K562 (cell line): Measurements from ENCODE around the gene SMAD3. TPM values are rescaled to one million over a fixed set of nuclear protein-coding genes. Genes with fewer than 3 reads are reported as not detected.
A peak's percentile ranks its signal among the peaks of the same experiment; 100 is the strongest.

Experiments
- ARHGAP35 ChIP-seq: fragments of 450-650 bp; IDR thresholded peaks from 2 replicates; pipeline ENCODE4 v1.6.1; 2018; ENCODE audit not compliant: partially characterized antibody
- CBFA2T3 ChIP-seq: fragments of 450-650 bp; IDR thresholded peaks from 2 replicates; pipeline ENCODE4 v1.6.1; 2017
- CEBPB ChIP-seq: fragments of 450-650 bp; IDR thresholded peaks from 2 replicates; pipeline ENCODE4 v1.6.1; 2016; ENCODE audit warnings: missing genetic modification characterization, missing compliant biosample characterization
- CEBPG ChIP-seq, 3 experiments: fragments of 200-800 bp in 1 of 3; sonication (Bioruptor generic) in 1 of 3; sonication (generic) in 1 of 3; formaldehyde crosslinking in 1 of 3; IDR thresholded peaks in 2 of 3; conservative IDR thresholded peaks in 1 of 3; 2 replicates each; pipeline versions ENCODE4 v1.6.1 to v1.8.0; 2016 to 2022; ENCODE audit warnings: missing compliant biosample characterization in 2 of 3, missing genetic modification characterization in 2 of 3, mild to moderate bottlenecking in 1 of 3, missing genetic modification reagents in 1 of 3
- EGR1 ChIP-seq: fragments of 450-650 bp; conservative IDR thresholded peaks from 2 replicates; pipeline ENCODE4 v1.6.1; 2017; ENCODE audit warnings: mild to moderate bottlenecking
- HOXB6 ChIP-seq: fragments of 250-450 bp; sonication (Bioruptor Pico); IDR thresholded peaks from 2 replicates; pipeline ENCODE4 v1.5.1; 2022; ENCODE audit warnings: mild to moderate bottlenecking, borderline replicate concordance
- L3MBTL2 ChIP-seq: fragments of 450-650 bp; IDR thresholded peaks from 2 replicates; pipeline ENCODE4 v1.6.1; 2016; ENCODE audit warnings: mild to moderate bottlenecking, moderate library complexity
- LEF1 ChIP-seq: fragments of 450-650 bp; IDR thresholded peaks from 2 replicates; pipeline ENCODE4 v1.6.1; 2016; ENCODE audit warnings: mild to moderate bottlenecking
- MTA1 ChIP-seq: fragments of 450-650 bp; IDR thresholded peaks from 2 replicates; pipeline ENCODE4 v1.6.1; 2017; ENCODE audit warnings: borderline replicate concordance
- MYBL2 ChIP-seq, 2 experiments: fragments of 450-650 bp in 1 of 2; sonication (generic) in 1 of 2; formaldehyde crosslinking in 1 of 2; IDR thresholded peaks; 2 replicates each; pipeline versions ENCODE4 v1.6.1 to v1.8.1; 2017 to 2022; ENCODE audit warnings: borderline replicate concordance in 1 of 2, inconsistent platforms in 1 of 2, low read depth in 1 of 2, mild to moderate bottlenecking in 1 of 2, missing genetic modification reagents in 1 of 2, moderate library complexity in 1 of 2
- NCOA1 ChIP-seq: fragments of 450-650 bp; IDR thresholded peaks from 2 replicates; pipeline ENCODE4 v1.6.1; 2016; ENCODE audit warnings: low read depth
- POLR2AphosphoS5 ChIP-seq: IDR thresholded peaks from 2 replicates; pipeline ENCODE4 v1.6.1; 2011; ENCODE audit warnings: mild to moderate bottlenecking, low read depth, low read length, moderate library complexity; ENCODE audit not compliant: control insufficient read depth, insufficient read depth
- RFX5 ChIP-seq: IDR thresholded peaks from 2 replicates; pipeline ENCODE4 v1.6.1; 2011; ENCODE audit warnings: low read depth, mild to moderate bottlenecking, improper control_type of control experiment, low read length
- SMARCA5 ChIP-seq: fragments of 450-650 bp; IDR thresholded peaks from 2 replicates; pipeline ENCODE4 v1.6.1; 2016
- SMARCC2 ChIP-seq: fragments of 450-650 bp; IDR thresholded peaks from 2 replicates; pipeline ENCODE4 v1.6.1; 2017; ENCODE audit warnings: antibody characterized with exemption, moderate library complexity, mild to moderate bottlenecking, low read depth
- SMARCE1 ChIP-seq: fragments of 450-650 bp; IDR thresholded peaks from 2 replicates; pipeline ENCODE4 v1.7.1; 2016; ENCODE audit warnings: mild to moderate bottlenecking
- ZC3H4 ChIP-seq: sonication (generic); formaldehyde crosslinking; IDR thresholded peaks from 2 replicates; pipeline ENCODE4 v1.9.0; 2021; ENCODE audit warnings: missing genetic modification reagents, borderline replicate concordance
- polyA plus RNA-seq, 8 experiments: library from polyadenylated mRNA; depleted of rRNA in 4 of 8; stranded (reverse) in 5 of 8; unstranded in 3 of 8; fragments of >200 nt; fragmentation: Nextera tagmentation in 2 of 8; fragmentation: Illumina TruSeq in 1 of 8; extraction: Ambion mirVana in 2 of 8; extraction: Trizol in 1 of 8; gene quantifications; 2 replicates each; pipeline versions ENCODE4 v1.2.1 to v1.2.3, GENCODE V29; 2011 to 2014; ENCODE audit warnings: inconsistent platforms in 1 of 8, missing spikeins in 1 of 8
- total RNA-seq, 7 experiments: library from RNA; depleted of rRNA in 6 of 7; stranded (reverse); fragments of >200 nt in 6 of 7; fragmentation: Illumina TruSeq in 2 of 7; extraction: Trizol in 2 of 7; gene quantifications; 2 replicates each; pipeline versions ENCODE4 v1.2.1 to v1.2.3, GENCODE V29; 2011 to 2021; ENCODE audit warnings: low replicate concordance in 1 of 7
- TF ChIP-seq, protein P1 (sequence below): fragments of 250-450 bp; sonication (Bioruptor Pico); IDR thresholded peaks from 2 replicates; pipeline ENCODE4 v1.4.0; 2020; ENCODE audit warnings: mild to moderate bottlenecking, moderate library complexity
- TF ChIP-seq, protein P2 (sequence below): fragments of 250-450 bp; sonication (Bioruptor Pico); IDR thresholded peaks from 2 replicates; pipeline ENCODE4 v1.8.0; 2022; ENCODE audit warnings: inconsistent platforms, mild to moderate bottlenecking, moderate library complexity, borderline replicate concordance
- TF ChIP-seq, protein P3 (sequence below): sonication (generic); formaldehyde crosslinking; IDR thresholded peaks from 2 replicates; pipeline ENCODE4 v1.8.0; 2022; ENCODE audit warnings: mild to moderate bottlenecking, low read depth, missing genetic modification reagents

SMAD3 gene
- total and polyA plus RNA-seq, 9 of the 15 experiments (the other 6 are each of a cell fraction or from before 2014, with no cell fraction given), result 4.3 to 39.2 (median 11.1) TPM

DNA sequence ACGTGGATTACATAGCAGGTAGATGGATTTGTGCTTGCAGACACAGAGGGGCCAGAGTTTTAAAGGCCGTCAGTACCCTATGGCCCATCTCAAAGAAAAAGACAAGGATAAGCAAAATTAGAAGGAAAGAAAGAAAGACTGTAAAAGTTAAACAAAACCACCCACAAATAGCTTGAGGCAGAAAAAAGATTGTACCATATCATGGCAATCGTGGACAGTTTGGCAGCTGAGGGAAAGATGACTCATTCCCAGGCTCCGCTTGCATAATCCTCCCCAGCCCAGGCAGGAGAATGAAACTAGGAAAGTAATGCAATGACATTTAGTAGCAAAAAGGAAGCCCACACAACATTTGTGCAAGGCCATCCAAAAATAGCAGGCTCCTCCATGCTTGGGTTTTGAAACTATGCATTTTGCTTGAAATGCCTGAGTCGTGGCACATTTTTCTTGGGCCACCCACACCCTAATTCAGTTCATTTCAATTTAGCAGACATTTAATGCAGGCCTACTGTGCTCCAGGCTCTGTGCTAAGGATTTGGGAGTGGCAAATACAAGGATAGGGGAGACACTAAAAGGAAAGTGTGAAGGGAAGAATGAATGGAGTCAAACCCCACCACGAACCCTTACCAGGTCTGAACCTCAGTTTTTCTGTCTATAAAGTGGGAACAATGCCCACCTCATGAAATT, 40.9 kb upstream of the SMAD3 start (continued):
- TF ChIP-seq, protein P1, sequence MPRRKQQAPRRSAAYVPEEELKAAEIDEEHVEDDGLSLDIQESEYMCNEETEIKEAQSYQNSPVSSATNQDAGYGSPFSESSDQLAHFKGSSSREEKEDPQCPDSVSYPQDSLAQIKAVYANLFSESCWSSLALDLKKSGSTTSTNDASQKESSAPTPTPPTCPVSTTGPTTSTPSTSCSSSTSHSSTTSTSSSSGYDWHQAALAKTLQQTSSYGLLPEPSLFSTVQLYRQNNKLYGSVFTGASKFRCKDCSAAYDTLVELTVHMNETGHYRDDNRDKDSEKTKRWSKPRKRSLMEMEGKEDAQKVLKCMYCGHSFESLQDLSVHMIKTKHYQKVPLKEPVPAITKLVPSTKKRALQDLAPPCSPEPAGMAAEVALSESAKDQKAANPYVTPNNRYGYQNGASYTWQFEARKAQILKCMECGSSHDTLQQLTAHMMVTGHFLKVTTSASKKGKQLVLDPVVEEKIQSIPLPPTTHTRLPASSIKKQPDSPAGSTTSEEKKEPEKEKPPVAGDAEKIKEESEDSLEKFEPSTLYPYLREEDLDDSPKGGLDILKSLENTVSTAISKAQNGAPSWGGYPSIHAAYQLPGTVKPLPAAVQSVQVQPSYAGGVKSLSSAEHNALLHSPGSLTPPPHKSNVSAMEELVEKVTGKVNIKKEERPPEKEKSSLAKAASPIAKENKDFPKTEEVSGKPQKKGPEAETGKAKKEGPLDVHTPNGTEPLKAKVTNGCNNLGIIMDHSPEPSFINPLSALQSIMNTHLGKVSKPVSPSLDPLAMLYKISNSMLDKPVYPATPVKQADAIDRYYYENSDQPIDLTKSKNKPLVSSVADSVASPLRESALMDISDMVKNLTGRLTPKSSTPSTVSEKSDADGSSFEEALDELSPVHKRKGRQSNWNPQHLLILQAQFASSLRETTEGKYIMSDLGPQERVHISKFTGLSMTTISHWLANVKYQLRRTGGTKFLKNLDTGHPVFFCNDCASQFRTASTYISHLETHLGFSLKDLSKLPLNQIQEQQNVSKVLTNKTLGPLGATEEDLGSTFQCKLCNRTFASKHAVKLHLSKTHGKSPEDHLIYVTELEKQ (CRISPR knock-in tag), result no peak
- TF ChIP-seq LEF1 (peak; percentile 77), ARHGAP35 (no peak), CEBPB (peak; percentile 99), MTA1 (peak; percentile 67), SMARCE1 (peak; percentile 97), L3MBTL2 (peak; percentile 29; the same call in 1 of the 2 replicates), CBFA2T3 (peak; percentile 69), HOXB6 (CRISPR knock-in tag) (no peak), POLR2AphosphoS5 (0 out of 2 replicates have a peak, but pooled peaks have one; percentile 27), EGR1 (0 out of 2 replicates have a peak, but pooled peaks have one; percentile 32), SMARCA5 (peak; percentile 48; the same call in 1 of the 2 replicates), CEBPG (CRISPR knock-in tag; IDR thresholded peaks at IDR 0.05) (peak; percentile 96), CEBPG (tag; conservative IDR thresholded peaks at IDR 0.05 in 1 of 2, IDR thresholded peaks at IDR 0.05 in 1 of 2) (peak; percentile 97 to 98), NCOA1 (0 out of 2 replicates have a peak, but pooled peaks have one; percentile 28), MYBL2 (IDR thresholded peaks at IDR 0.05; ENCODE audit: low read depth) (no peak), MYBL2 (CRISPR knock-in tag; IDR thresholded peaks at IDR 0.05; ENCODE audit: borderline replicate concordance) (no peak), ZC3H4 (no peak), SMARCC2 (peak; percentile 90), RFX5 (no peak)
- TF ChIP-seq, protein P2, sequence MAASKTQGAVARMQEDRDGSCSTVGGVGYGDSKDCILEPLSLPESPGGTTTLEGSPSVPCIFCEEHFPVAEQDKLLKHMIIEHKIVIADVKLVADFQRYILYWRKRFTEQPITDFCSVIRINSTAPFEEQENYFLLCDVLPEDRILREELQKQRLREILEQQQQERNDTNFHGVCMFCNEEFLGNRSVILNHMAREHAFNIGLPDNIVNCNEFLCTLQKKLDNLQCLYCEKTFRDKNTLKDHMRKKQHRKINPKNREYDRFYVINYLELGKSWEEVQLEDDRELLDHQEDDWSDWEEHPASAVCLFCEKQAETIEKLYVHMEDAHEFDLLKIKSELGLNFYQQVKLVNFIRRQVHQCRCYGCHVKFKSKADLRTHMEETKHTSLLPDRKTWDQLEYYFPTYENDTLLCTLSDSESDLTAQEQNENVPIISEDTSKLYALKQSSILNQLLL (CRISPR knock-in tag), result no peak
- TF ChIP-seq, protein P3, sequence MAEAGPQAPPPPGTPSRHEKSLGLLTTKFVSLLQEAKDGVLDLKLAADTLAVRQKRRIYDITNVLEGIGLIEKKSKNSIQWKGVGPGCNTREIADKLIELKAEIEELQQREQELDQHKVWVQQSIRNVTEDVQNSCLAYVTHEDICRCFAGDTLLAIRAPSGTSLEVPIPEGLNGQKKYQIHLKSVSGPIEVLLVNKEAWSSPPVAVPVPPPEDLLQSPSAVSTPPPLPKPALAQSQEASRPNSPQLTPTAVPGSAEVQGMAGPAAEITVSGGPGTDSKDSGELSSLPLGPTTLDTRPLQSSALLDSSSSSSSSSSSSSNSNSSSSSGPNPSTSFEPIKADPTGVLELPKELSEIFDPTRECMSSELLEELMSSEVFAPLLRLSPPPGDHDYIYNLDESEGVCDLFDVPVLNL (CRISPR knock-in tag), result no peak
